DND-41 (cell line): ENCODE data around the gene LILRB5.

Experiments
- CTCF ChIP-seq: IDR thresholded peaks from 2 replicates; pipeline ENCODE4 v1.5.1; 2012; ENCODE audit warnings: borderline replicate concordance, low read length, moderate library complexity, mild to moderate bottlenecking; ENCODE audit not compliant: poor library complexity, severe bottlenecking; ENCODE audit errors: extremely low read depth
- EZH2 ChIP-seq: IDR thresholded peaks from 3 replicates; pipeline ENCODE4 v1.6.1; 2012; ENCODE audit warnings: borderline replicate concordance, low read depth, mild to moderate bottlenecking, moderate library complexity, low read length, inconsistent platforms; ENCODE audit not compliant: severe bottlenecking

- TF ChIP-seq CTCF: no peak
- TF ChIP-seq EZH2: no peak
These were observed 590 bp downstream of the LILRB5 start for GRCh38 chr19:54256250-54257115.
